ENCODE data around the gene BABAM2.

DNA sequence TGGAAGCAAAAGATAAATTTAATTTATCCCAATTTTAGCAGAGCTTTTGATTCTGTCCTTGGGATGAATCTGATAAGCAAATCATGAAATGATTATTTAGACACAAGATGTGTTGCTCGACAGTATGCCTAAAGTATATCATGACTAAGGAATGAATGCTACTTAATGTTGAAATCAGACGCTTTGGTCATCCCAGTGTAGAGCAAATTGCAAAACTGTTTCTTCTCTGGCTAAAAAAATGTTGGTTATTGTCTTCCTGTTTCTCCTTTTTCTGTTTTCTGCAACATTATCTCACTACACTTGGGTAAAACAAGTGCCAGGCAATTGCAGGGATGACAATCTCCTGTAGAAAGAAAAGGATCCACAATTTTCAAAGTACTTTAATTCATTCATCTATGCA is 66.4 kb downstream of the BABAM2 start:
- TF ChIP-seq, protein P1, sequence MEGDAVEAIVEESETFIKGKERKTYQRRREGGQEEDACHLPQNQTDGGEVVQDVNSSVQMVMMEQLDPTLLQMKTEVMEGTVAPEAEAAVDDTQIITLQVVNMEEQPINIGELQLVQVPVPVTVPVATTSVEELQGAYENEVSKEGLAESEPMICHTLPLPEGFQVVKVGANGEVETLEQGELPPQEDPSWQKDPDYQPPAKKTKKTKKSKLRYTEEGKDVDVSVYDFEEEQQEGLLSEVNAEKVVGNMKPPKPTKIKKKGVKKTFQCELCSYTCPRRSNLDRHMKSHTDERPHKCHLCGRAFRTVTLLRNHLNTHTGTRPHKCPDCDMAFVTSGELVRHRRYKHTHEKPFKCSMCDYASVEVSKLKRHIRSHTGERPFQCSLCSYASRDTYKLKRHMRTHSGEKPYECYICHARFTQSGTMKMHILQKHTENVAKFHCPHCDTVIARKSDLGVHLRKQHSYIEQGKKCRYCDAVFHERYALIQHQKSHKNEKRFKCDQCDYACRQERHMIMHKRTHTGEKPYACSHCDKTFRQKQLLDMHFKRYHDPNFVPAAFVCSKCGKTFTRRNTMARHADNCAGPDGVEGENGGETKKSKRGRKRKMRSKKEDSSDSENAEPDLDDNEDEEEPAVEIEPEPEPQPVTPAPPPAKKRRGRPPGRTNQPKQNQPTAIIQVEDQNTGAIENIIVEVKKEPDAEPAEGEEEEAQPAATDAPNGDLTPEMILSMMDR (IDR thresholded peaks at IDR 0.05): no peak
- no peak for TF ChIP-seq POLR2A (IDR thresholded peaks at IDR 0.05)

All from vagina (tissue), 2 donors.